Upper lobe of left lung (tissue), 6 donors: Measurements from ENCODE around the gene KDM2B. TPM values are rescaled to one million over a fixed set of nuclear protein-coding genes. Genes with fewer than 3 reads are reported as not detected.

Experiments used
- ATAC-seq, 2 donors: fragments of 200-7000 bp; cut with Tn5 transposase; one replicate each; pipeline ENCODE4 v1.9.1; 2022; ENCODE audit warnings: mild to moderate bottlenecking in 2 of 2, moderate library complexity in 2 of 2; ENCODE audit not compliant: low FRiP score in 2 of 2
- DNase-seq, 2 donors: peaks; one replicate each; pipeline ENCODE4 v3.0.0-alpha.2; 2019 to 2020
- H3K27ac ChIP-seq, 4 donors: fragments of 200-600 bp; sonication (generic); one replicate each; pipeline ENCODE4 v1.5.1; 2016 to 2019
- H3K27me3 ChIP-seq, 4 donors: fragments of 200-600 bp; sonication (generic); one replicate each; pipeline ENCODE4 v1.5.1; 2017 to 2019
- H3K36me3 ChIP-seq, 4 donors: fragments of 200-600 bp; sonication (generic); one replicate each; pipeline ENCODE4 v1.5.1; 2016 to 2019
- H3K4me1 ChIP-seq, 4 donors: fragments of 200-600 bp; sonication (generic); one replicate each; pipeline ENCODE4 v1.5.1; 2018 to 2019
- H3K4me3 ChIP-seq, 4 donors: fragments of 200-600 bp; sonication (generic); one replicate each; pipeline ENCODE4 v1.5.1; 2017 to 2019; ENCODE audit warnings: mild to moderate bottlenecking in 2 of 4, moderate library complexity in 1 of 4
- H3K9me3 ChIP-seq, 4 donors: fragments of 200-600 bp; sonication (generic); one replicate each; pipeline ENCODE4 v1.5.1; 2018 to 2019
- EP300 ChIP-seq, 4 donors: sonication (generic); formaldehyde crosslinking; IDR thresholded peaks; one replicate each; pipeline ENCODE4 v1.5.1; 2017; ENCODE audit warnings: antibody characterized with exemption in 4 of 4, control low read depth in 2 of 4
- POLR2A ChIP-seq, 4 donors: fragments of 450-650 bp; IDR thresholded peaks; one replicate each; pipeline ENCODE4 v1.5.1; 2016 to 2017; ENCODE audit warnings: antibody characterized with exemption in 4 of 4, mild to moderate bottlenecking in 2 of 4
- POLR2AphosphoS5 ChIP-seq, 2 donors: sonication (generic); formaldehyde crosslinking; IDR thresholded peaks; one replicate each; pipeline ENCODE4 v1.5.1; 2017; ENCODE audit warnings: antibody characterized with exemption in 2 of 2
- WGBS, 2 donors: methylation state at CpG; one replicate each; pipeline ENCODE4 v1.1.5; 2017 to 2018; 5-methylcytosine and 5-hydroxymethylcytosine counted together
- total RNA-seq, 6 donors: library from RNA; depleted of rRNA in 4 of 6; stranded (reverse); fragments of >200 nt in 4 of 6; gene quantifications; one replicate each; pipeline versions ENCODE4 v1.1.0 to v1.2.1, GENCODE V29; 2016 to 2021
- TF ChIP-seq, protein P1 (sequence below), 6 experiments: fragments of 450-650 bp in 4 of 6; fragments of 200-600 bp in 2 of 6; sonication (generic) in 2 of 6; IDR thresholded peaks; one replicate each; pipeline ENCODE4 v1.5.1; 2016 to 2019; ENCODE audit warnings: antibody characterized with exemption in 6 of 6
- donor health status: DM: no; HTN: no; CAD: no; lungs with moderate emphysema.
- donor health status: DM: no; HTN: yes; CAD: no; lungs with severe emphysema.

Gene KDM2B
- total RNA-seq, 6 donors from 2014 or later: 29.5 to 81.7 (median 34.2) TPM

DNA sequence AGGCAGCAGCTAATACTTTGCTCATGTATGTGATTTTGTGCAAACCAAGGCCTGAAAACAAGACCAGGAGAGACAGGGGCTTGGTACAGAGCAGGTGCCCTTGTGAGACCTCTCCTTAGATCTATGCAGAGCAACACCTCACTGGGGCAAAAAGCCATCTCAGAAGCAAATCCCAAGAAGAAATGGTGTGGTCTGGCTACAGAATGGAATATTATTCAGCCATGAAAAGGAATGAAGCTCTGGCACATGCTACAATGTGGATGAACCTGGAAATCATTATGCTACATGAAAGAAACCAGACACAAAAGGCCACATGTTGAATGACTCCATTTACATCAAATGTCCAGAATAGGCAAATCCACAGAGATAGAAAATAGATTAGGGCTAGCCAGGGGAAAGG lies 61.6 kb downstream of the KDM2B start:
- no peak overlapping the region for H3K27ac ChIP-seq
- ATAC-seq (no peak), DNase-seq (no peak)
- no peaks in the 10 kb centered on the region for H3K27me3 ChIP-seq
- H3K9me3 ChIP-seq: no peaks in the 10 kb centered on the region
- peaks cover 0 to 14% (median 4%) of the 10 kb centered on the region in 4 donors for H3K36me3 ChIP-seq
- TF ChIP-seq, protein P1, sequence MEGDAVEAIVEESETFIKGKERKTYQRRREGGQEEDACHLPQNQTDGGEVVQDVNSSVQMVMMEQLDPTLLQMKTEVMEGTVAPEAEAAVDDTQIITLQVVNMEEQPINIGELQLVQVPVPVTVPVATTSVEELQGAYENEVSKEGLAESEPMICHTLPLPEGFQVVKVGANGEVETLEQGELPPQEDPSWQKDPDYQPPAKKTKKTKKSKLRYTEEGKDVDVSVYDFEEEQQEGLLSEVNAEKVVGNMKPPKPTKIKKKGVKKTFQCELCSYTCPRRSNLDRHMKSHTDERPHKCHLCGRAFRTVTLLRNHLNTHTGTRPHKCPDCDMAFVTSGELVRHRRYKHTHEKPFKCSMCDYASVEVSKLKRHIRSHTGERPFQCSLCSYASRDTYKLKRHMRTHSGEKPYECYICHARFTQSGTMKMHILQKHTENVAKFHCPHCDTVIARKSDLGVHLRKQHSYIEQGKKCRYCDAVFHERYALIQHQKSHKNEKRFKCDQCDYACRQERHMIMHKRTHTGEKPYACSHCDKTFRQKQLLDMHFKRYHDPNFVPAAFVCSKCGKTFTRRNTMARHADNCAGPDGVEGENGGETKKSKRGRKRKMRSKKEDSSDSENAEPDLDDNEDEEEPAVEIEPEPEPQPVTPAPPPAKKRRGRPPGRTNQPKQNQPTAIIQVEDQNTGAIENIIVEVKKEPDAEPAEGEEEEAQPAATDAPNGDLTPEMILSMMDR (IDR thresholded peaks at IDR 0.05): no peak
- no peak for TF ChIP-seq POLR2AphosphoS5 (IDR thresholded peaks at IDR 0.05)
- no peak for TF ChIP-seq EP300 (IDR thresholded peaks at IDR 0.05)
- TF ChIP-seq POLR2A (IDR thresholded peaks at IDR 0.05): no peak
- H3K4me3 ChIP-seq: no peak overlapping the region
- peaks cover 0 to 10% (median 7%) of the 10 kb centered on the region in 4 donors for H3K4me1 ChIP-seq

DNA sequence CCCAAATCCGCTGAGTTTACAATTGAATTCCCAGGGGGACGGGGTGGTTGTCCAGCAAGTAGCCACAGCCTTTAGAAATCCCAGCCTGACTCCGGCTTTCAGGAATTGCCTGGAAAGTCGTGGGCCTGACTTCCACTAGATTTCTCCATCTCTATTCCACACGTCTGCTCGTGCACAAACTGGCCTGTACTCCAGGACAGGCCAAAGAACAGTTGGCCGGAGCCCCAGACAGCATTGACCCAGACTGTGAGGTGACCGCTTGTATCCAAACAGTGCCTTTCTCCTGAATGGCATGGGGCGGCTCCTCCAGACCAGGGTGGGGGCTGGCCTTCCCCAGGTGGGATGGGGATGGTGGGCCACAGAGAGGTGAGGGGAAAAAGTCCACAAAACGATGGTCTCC lies 62.2 kb downstream of the KDM2B start:
- ATAC-seq (no peak), DNase-seq (no peak)
- 91 to 99% methylated on average over 8 to 10 of the region's 10 CpGs for WGBS, 2 donors
- H3K36me3 ChIP-seq: peaks cover 0 to 14% (median 4%) of the 10 kb centered on the region in 4 donors
- no peak overlapping the region for H3K27ac ChIP-seq
- H3K9me3 ChIP-seq: no peaks in the 10 kb centered on the region
- TF ChIP-seq EP300 (IDR thresholded peaks at IDR 0.05) (no peak), POLR2A (IDR thresholded peaks at IDR 0.05) (no peak), POLR2AphosphoS5 (IDR thresholded peaks at IDR 0.05) (no peak)
- TF ChIP-seq, protein P1 (IDR thresholded peaks at IDR 0.05): no peak
- H3K4me3 ChIP-seq: no peak overlapping the region
- H3K4me1 ChIP-seq: peaks cover 0 to 10% (median 7%) of the 10 kb centered on the region in 4 donors
- no peaks in the 10 kb centered on the region for H3K27me3 ChIP-seq

DNA sequence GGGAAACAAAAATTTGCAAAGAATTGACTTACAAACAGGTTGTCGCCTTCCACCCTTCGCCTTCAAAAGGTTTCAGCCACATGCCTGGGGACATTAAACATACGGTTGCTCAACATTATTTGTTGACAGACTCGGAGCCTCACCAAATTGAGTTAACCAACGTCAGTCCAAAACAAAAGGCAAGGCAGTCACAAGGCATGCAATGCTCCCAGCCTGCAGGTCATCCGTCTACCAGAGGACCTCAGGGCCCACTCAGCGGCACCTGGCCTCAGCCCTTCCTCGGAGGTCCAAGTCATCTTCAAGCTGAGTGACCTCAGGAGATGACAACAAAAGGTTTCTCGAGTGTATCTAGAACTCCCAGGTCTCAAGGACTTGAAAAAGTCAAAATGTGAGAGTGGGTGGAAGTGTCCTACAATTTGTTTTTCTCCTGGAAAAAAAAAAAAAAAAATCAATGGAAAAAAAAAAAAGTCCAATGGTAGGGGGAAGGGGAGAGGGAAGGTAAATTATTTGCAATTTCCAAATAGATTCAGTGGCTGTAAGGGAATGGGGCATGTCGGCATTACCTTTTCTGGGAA lies 64.3 kb downstream of the KDM2B start:
- H3K36me3 ChIP-seq: peaks cover 0 to 29% (median 7%) of the 10 kb centered on the region in 4 donors
- peaks cover 0 to 10% (median 7%) of the 10 kb centered on the region in 4 donors for H3K4me1 ChIP-seq
- ATAC-seq: no peak
- TF ChIP-seq, protein P1 (IDR thresholded peaks at IDR 0.05): no peak
- TF ChIP-seq EP300 (IDR thresholded peaks at IDR 0.05): no peak
- no peak for TF ChIP-seq POLR2AphosphoS5 (IDR thresholded peaks at IDR 0.05)
- TF ChIP-seq POLR2A (IDR thresholded peaks at IDR 0.05): no peak
- no peaks in the 10 kb centered on the region for H3K27me3 ChIP-seq
- no peak overlapping the region for H3K27ac ChIP-seq
- no peaks in the 10 kb centered on the region for H3K9me3 ChIP-seq
- 84 to 94% methylated on average over 10 of the region's 10 CpGs for WGBS, 2 donors
- H3K4me3 ChIP-seq: no peak overlapping the region
- DNase-seq: no peak

DNA sequence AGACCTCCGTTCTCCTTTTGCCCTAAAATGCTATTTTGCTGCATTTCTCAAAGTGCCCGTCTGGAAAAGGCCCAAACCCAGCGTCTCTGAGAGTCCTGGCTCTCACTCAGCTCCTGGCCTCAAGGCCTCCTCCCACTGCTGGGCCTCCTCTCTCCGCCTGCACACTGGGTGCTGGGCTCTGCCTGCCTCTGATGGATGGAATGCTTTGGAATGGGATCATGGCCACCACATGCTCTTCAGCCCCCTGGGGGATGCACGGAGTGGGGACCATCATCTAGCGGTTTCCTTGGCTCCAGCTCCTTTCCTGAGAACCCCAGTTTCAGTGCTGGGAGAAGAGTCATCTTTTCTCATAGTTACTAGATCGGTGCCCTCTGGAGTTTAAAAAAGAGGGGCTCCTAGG lies 65.2 kb downstream of the KDM2B start:
- Histone ChIP-seq H3K9me3 (no peaks in the 10 kb centered on the region), H3K4me1 (peaks cover 0 to 5% (median 3%) of the 10 kb centered on the region in 4 donors), H3K27me3 (no peaks in the 10 kb centered on the region), H3K36me3 (peaks cover 0 to 26% (median 8%) of the 10 kb centered on the region in 4 donors), H3K27ac (no peak overlapping the region), H3K4me3 (no peak overlapping the region)
- TF ChIP-seq POLR2A (IDR thresholded peaks at IDR 0.05): no peak
- TF ChIP-seq EP300 (IDR thresholded peaks at IDR 0.05): no peak
- TF ChIP-seq, protein P1 (IDR thresholded peaks at IDR 0.05): no peak
- TF ChIP-seq POLR2AphosphoS5 (IDR thresholded peaks at IDR 0.05): no peak
- DNase-seq (no peak), ATAC-seq (no peak)
- 86 to 87% methylated on average over 7 of the region's 7 CpGs for WGBS, 2 donors

DNA sequence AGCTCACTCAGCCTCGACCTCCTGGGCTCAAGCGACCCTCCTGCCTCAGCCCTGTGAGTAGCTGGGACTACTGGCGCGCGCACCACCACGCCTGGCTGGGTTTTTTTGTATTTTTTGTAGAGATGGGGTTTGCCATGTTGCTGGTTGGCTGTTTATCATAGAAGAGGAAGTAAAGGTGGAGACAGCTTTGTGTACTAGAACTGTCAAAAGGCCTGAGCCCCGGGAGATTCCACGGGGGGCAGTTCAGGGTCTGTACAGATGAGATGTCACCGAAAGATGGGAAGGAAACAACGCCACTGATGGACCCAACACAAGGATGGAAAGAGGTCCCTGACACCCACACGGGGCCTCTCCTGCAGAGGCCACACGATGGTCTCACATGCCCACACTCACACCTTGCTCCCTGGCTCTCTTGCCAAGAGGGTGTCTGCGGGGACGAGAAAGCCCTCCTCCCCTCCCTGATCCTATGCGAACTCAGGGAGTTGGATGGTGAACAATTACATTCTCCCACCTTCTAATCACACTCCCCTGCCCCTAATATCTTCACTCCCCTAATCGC lies 66.6 kb downstream of the KDM2B start:
- peaks cover 0 to 35% (median 13%) of the 10 kb centered on the region in 4 donors for H3K36me3 ChIP-seq
- H3K9me3 ChIP-seq: no peaks in the 10 kb centered on the region
- no peak for TF ChIP-seq EP300 (IDR thresholded peaks at IDR 0.05)
- ATAC-seq (no peak), DNase-seq (no peak)
- H3K4me1 ChIP-seq: no peaks in the 10 kb centered on the region
- H3K27me3 ChIP-seq: no peaks in the 10 kb centered on the region
- 71 to 78% methylated on average over 16 of the region's 16 CpGs for WGBS, 2 donors
- H3K27ac ChIP-seq: peak overlapping the region in 1 of 4 donors; percentile 10
- H3K4me3 ChIP-seq: no peak overlapping the region
